OCI-M1 (cell line): Measurements from ENCODE around the gene PRRC1.
"Not testable (repeated sequence)": the region's sequence is repeated elsewhere in the genome, so short reads cannot be mapped to it uniquely, and the experiment has no call there.

Experiments
- DNase-seq: peaks from one replicate; lab custom pipeline; 2025; lab: John Stamatoyannopoulos, UW

Gene PRRC1

GRCh38 chr5:127545249-127545648, 27.8 kb downstream of the PRRC1 start:
- not testable (repeated sequence) for DNase-seq

- no peak for DNase-seq
These were observed 32.1 kb downstream of the PRRC1 start for GRCh38 chr5:127549551-127549950.

- no peak for DNase-seq
These were observed 33.4 kb downstream of the PRRC1 start for GRCh38 chr5:127550652-127551409.

DNA sequence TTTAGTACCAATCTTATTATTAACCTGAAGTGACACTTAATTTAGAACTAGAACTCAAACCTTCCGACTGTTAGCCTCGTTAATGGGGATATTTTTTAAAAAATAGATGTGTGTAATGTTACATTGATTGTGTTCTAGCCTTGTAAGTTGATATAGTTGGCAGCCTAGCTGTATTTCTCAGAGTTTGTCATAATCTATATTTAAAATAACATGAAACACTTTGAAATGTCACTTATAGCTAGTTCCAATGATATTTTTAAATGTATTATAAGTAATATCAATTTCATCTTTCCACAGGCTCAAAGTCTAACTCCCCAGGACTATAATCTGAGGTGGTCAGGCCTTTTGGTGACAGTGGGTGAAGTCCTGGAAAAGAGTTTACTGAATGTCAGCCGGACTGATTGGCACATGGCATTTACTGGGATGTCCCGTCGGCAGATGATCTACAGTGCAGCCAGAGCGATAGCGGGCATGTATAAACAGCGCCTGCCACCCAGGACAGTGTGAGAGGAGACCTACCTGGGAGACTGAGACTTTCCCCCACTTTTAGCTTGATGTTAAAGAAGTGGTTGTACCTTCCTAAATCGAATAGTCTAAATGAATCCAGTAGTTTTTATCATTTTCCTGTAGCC, 34.1 kb downstream of the PRRC1 start:
- no peak for DNase-seq

- DNase-seq: no peak
These were observed 38.4 kb downstream of the PRRC1 start for GRCh38 chr5:127555826-127556225.

DNA sequence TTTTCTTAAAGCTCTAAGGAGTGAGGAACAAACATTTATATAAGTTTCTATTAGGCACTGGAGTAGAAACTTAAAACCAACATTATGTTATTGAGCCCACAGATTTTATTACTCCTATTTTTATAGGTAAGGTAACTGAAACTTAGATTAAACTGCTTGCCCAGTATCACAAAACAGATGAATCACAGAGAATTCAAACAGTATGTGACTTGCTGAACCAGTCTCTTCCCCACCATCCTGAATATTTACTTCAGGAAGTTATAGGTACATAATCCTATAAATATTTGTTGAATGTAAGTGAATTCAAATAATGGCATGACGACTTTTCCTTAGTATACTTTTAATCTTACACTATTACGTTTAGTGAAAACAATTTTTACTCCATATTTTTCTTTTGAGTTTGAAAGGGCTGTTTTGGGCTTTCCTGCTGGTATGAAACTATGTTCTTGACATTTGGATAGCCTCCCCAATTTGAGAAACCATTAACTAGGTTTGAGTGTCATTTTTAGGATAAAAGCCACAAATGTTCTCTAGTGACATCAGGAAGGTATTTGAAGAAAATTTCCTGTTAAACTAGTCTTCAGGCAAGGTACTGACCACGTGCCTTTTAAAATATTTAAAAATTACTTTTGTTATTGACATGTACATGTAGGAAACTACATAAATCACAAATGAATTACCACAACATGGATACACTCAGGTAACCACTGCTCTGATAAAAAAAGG, 39.3 kb downstream of the PRRC1 start:
- DNase-seq: no peak

GRCh38 chr5:127558273-127558672, 40.8 kb downstream of the PRRC1 start:
- no peak for DNase-seq

GRCh38 chr5:127561254-127561653, 43.8 kb downstream of the PRRC1 start:
- no peak for DNase-seq

GRCh38 chr5:127562252-127562651, 44.8 kb downstream of the PRRC1 start:
- DNase-seq: peak; percentile 0

DNA sequence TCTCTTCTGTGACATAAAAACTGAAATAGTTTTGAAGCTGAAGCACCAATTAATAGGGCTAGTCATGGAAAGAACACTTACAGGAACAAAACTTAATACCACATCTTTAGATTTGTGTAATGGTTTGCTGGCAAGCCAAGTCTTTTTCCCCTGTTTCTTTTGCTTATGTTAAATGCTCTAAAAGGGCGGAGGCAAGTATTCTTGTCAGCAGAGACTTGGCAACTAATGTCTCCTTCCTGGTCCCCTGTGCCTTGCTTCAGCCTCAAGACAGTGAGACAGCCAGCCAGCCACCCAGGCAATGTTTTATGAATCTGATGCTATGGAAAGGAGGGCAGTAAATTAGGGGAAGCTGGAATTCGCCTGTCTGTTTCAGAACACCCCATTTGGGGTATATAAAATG, 45.7 kb downstream of the PRRC1 start:
- DNase-seq: no peak

DNA sequence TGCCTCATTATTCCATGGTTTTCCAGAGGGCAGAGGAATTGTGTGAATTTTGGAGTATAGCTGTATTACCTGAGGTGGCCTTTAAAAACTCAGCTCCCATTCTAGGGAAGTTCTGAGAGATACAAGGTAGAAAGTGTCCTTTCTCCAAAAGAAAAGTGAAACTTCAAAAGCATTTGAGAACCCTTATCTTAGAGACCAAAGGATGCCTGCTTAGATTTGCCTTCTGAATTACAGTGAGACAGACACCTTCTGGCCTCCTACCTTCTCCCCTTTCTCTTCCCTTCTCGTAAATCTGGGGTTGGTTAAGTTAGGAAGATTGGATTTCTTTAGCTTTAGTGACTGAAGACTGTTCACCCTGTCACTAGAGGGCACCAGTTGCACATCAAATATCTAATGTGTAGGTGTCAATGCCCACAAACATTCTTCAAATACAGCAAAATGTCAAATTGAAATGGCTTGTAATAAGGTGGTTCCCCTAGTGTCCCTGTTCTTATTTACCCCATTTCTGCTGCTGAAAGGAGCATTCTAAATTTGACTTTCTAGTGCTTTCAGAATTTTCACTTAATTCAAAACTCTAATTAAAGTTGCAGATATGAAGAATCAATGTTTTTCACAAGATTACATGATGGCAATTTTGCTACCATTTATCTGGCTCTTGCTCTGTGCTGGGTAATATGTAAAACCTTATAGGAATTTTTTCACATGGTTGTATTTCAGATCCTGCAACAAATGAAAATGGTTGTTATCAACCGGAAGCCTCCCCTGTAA, 46.7 kb downstream of the PRRC1 start:
- DNase-seq: peak; percentile 42

DNA sequence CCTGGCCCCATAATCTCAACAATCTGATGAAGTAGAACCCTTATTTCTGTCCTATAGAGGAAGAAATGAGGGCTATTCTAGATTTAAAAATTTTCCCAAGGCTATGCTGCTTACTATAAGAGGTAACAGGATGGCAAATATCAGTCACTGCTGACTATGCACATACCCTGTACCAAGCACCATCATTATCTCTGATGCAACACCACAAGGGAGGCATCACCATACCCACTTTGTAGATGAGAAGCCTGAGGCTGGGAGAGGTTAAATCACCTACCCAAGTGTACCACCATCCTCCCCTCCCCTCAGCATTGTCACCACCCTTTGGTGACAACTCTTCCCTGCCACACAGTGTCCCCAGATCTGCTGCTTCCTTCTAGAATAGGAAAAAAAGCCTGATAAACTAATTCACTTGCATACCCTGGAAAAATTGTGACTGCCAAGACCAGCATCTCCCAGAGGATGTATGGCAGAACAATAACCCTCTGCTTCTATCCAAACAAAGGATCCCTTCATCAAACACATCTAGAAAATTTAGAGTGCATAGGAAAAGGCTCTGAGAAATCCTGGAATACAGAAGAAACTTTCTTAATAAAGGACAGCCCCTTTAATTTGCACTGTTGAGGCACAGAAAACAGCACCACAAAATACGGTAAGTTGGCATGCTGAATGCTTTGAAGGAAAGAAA, 48.3 kb downstream of the PRRC1 start:
- no peak for DNase-seq

- no peak for DNase-seq
These were observed 49.8 kb downstream of the PRRC1 start for GRCh38 chr5:127567026-127567768.

- DNase-seq: peak; percentile 0
These were observed 50.7 kb downstream of the PRRC1 start for GRCh38 chr5:127568166-127568565.

- DNase-seq: not testable (repeated sequence)
These were observed 52.0 kb downstream of the PRRC1 start for GRCh38 chr5:127569471-127569870.

DNA sequence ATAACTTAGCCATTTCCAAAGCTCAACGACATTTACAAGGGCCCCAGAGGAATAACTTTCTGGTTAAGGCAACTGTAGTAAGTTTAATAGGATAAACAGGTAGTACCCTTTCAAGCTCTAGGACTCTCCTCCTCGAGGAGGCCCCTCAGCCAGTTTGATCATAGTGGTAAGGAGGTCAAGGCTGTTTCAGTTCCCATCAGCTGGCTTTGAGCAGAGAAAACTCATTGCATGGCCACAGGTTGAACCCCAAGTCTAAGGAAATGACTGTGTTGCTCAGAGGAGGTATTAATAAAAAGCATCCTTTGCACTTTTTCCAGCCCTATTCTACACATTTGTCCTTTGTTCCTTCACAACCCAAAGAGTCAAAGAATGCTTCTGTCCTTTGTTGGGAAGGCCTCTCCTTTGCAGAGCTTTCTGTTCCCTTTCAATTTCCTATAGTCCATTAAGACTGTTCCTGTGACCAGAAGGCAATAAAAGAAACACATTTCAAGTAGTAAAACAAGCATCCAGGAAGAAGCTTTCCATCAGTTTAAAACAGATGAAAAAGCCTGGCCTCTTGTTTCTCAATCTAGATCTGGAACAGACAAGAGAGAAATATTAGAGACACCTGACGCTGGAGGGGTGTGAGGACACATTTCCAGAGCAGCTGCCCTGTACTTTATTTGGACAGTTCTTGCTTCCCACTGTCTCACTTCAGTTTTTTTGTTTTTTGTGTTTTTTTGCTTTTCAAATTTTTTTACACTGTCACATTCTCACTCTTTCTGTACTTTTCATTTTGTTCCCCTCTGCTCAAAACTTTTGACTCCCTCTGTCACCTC, 54.1 kb downstream of the PRRC1 start:
- DNase-seq: no peak

- DNase-seq: peak; percentile 19
These were observed 55.5 kb downstream of the PRRC1 start for GRCh38 chr5:127572930-127573329.

- DNase-seq: no peak
These were observed 57.6 kb downstream of the PRRC1 start for GRCh38 chr5:127574852-127575679.

DNA sequence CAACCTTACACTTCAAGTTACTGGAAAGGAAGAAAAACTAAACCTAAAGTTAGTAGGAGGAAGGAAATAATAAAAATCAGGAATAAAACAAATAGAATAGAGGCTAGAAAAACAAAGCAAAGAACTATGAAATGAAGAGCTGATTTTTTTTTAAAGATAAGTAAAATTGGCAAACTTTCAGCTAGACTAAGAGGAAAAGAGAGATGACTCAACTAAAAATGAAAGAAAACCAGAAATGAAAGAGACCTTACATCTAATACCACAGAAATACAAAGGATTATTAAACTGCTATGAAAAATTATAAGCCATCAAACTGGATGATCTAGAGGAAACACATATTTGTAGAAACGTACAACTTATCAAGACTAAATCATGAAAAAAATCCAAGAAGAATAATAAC, 60.0 kb downstream of the PRRC1 start:
- DNase-seq: peak; percentile 3
